ENCODE results near the gene NRXN3.

DNA sequence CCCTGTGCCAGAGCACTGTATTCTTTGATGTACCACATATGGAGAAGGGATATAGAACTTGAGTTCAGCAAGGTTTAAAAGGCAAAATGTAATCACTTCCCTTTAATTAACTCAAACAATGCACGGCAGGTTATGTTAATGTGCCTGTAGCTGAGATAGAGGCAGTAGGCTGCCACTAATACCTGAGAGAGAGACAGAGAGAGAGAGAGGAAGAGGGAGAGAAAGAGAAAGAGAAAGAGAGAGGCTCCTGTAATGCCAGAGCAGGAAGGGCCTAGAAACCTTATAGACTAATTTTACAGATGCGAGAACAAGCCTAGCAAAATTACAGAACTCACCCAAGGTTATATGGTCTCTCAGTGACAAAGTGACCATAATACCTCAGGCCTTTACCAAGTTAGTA is 679.8 kb downstream of the NRXN3 start:
- TF ChIP-seq, protein P1, sequence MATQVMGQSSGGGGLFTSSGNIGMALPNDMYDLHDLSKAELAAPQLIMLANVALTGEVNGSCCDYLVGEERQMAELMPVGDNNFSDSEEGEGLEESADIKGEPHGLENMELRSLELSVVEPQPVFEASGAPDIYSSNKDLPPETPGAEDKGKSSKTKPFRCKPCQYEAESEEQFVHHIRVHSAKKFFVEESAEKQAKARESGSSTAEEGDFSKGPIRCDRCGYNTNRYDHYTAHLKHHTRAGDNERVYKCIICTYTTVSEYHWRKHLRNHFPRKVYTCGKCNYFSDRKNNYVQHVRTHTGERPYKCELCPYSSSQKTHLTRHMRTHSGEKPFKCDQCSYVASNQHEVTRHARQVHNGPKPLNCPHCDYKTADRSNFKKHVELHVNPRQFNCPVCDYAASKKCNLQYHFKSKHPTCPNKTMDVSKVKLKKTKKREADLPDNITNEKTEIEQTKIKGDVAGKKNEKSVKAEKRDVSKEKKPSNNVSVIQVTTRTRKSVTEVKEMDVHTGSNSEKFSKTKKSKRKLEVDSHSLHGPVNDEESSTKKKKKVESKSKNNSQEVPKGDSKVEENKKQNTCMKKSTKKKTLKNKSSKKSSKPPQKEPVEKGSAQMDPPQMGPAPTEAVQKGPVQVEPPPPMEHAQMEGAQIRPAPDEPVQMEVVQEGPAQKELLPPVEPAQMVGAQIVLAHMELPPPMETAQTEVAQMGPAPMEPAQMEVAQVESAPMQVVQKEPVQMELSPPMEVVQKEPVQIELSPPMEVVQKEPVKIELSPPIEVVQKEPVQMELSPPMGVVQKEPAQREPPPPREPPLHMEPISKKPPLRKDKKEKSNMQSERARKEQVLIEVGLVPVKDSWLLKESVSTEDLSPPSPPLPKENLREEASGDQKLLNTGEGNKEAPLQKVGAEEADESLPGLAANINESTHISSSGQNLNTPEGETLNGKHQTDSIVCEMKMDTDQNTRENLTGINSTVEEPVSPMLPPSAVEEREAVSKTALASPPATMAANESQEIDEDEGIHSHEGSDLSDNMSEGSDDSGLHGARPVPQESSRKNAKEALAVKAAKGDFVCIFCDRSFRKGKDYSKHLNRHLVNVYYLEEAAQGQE (IDR thresholded peaks at IDR 0.05; ENCODE audit: unreplicated experiment), result no peak
- no peak for TF ChIP-seq CTCF (conservative IDR thresholded peaks at IDR 0.05; ENCODE audit: low read depth in 2 of 2)

All from GM23338 (cell line).